H7 (cell line): ENCODE measurements around the gene ACKR3. TPM values are rescaled to one million over a fixed set of nuclear protein-coding genes. Genes with fewer than 3 reads are reported as not detected.

ENCODE experiments used
- DNase-seq: peaks from one replicate; pipeline ENCODE4 v3.0.0; 2012
- H3K27me3 ChIP-seq: 2 replicates; pipeline ENCODE4 v1.6.0; 2011; ENCODE audit warnings: mild to moderate bottlenecking, low read length; ENCODE audit not compliant: control insufficient read depth, insufficient read depth
- H3K36me3 ChIP-seq: replicated peaks from 2 replicates; pipeline ENCODE4 v1.5.1; 2011; ENCODE audit warnings: low read length; ENCODE audit not compliant: control insufficient read depth, insufficient read depth
- H3K4me3 ChIP-seq: 2 replicates; pipeline ENCODE4 v1.5.1; 2011; ENCODE audit warnings: low read depth, mild to moderate bottlenecking, control low read depth, low read length, moderate library complexity; ENCODE audit not compliant: insufficient read depth
- total RNA-seq: library from RNA; depleted of rRNA; stranded (reverse); fragments of >200 nt; shearing (Covaris generic); gene quantifications from 2 replicates; pipeline ENCODE4 v1.2.3, GENCODE V29; 2014

The ACKR3 gene
- total RNA-seq, 1 experiment from 2014 or later: 13.2 TPM

DNA sequence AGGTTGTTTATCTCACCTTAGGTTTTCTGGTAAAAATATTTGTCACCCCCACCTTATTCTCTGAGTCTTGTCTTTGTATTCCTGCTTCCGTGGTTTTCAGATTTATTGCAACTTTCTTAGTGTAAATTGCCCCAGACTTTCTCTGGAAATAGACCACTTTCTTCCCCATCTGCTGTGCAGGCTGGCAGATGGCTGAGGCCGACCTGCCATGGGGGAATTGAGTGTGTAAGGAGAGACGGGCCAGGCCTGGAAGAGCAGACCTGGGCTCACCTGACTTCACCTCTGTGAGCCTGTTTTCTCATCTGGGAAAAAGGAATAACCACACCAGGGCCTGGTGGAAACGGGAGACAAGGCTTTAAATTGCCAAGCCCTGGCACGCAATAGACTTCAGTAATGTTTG lies 44.9 kb downstream of the ACKR3 start:
- Histone ChIP-seq H3K36me3 (no peaks in the 10 kb centered on the region), H3K4me3 (no peak overlapping the region), H3K27me3 (no peaks in the 10 kb centered on the region)
- no peak for DNase-seq

DNA sequence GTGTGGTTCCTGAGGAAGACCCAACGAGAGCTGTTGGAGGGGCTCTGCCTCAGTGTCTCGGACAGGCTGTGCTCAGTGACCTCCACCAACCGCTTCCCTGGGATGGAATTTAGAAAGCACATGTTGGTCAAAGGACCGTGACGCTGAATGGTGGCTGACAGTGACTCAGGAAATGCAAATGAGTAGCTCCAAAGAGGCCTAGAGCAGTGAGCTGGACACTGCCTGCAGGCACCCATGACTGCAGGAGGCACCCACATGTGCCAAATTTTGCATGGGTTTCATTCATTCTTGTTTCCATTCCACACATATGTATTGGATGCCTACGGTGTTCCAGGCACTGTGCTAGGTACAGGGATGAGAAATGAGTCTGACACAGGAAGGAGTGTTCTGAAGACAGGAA lies 46.4 kb downstream of the ACKR3 start:
- Histone ChIP-seq H3K36me3 (no peaks in the 10 kb centered on the region), H3K27me3 (no peaks in the 10 kb centered on the region), H3K4me3 (no peak overlapping the region)
- no peak for DNase-seq

DNA sequence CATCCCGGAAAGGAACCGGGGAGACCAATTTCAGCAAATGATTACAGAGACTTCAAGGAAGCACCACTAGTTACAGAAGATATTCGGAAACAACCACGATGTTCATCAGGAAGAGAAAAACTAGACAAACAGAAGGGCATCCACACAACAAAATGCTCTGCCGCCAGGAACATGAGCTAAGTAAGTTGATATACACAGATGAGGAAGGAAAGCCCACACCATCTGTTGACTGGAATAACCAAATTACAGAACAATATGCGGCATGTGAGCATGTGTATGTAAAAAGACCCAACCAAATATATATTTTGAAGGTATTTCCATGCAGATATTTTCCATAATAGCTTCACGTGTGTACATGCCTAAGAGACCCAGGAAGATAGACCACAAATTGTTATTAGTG lies 47.0 kb downstream of the ACKR3 start:
- H3K36me3 ChIP-seq: no peaks in the 10 kb centered on the region
- H3K27me3 ChIP-seq: no peaks in the 10 kb centered on the region
- no peak for DNase-seq
- H3K4me3 ChIP-seq: no peak overlapping the region

DNA sequence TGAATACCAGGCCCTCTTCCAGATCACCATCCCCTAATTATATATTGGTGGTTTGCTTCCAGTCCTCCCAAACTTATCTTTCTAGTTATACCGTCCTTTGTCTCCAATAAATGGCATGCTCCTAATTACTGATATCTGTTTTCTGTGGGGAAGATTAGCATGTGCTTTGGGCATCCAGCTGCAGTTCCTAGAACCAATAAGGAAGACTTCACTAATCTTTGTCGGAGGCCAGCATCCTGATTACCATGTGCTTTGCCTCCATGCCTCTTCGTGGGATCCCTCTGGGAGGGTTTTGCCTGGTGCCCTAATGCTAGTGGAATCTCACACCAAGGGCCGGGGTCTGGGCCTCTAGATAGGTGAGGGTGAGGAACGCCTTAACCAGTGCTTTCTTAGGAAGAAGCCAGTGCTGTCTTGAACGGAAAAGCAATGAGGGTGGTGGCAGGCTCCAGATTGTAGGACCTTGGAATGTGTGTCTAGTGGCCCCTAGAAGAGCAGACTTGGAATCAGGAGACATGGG lies 47.7 kb downstream of the ACKR3 start:
- Histone ChIP-seq H3K27me3 (no peaks in the 10 kb centered on the region), H3K36me3 (no peaks in the 10 kb centered on the region), H3K4me3 (no peak overlapping the region)
- no peak for DNase-seq

DNA sequence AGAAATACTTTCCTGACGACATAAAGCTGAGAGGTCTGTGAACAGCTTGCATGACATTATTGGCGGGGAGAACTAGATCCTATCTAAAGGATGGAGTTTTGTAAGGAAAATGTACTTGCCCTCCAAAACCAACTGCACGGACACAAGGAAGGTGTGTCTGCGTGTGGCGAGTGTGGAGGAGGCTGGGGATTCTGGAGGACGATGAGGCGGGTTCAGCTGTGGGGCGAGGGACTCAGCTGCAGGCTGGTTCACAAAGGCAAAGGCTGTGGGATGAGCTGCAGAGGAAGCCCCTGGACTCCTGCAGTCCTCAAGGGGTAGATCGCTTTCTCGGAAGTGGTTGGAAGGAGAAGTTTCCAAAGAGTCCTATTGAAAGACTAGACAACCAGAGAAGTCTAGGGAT lies 48.2 kb downstream of the ACKR3 start:
- no peaks in the 10 kb centered on the region for H3K36me3 ChIP-seq
- no peak overlapping the region for H3K4me3 ChIP-seq
- DNase-seq: no peak
- no peaks in the 10 kb centered on the region for H3K27me3 ChIP-seq

DNA sequence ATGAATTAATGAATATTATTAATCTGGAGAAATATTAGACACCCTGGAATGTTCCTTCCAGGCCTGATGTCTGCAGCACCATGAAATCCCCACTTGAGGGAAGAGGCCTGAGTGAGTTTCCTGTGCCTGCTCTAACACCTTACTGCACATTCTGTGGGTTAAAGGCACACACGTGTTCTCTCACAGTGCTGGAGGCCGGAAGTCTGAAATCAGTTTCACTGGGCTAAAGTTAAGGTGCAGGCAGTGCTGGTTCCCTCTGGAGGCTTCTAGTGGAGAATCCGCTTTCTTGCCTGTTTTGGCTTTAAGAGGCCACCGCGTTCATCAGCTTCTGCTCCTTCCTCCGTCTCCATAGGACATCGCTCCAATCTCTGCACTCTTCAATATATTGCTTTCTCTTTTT lies 48.7 kb downstream of the ACKR3 start:
- Histone ChIP-seq H3K4me3 (no peak overlapping the region), H3K36me3 (no peaks in the 10 kb centered on the region), H3K27me3 (no peaks in the 10 kb centered on the region)
- DNase-seq: no peak

DNA sequence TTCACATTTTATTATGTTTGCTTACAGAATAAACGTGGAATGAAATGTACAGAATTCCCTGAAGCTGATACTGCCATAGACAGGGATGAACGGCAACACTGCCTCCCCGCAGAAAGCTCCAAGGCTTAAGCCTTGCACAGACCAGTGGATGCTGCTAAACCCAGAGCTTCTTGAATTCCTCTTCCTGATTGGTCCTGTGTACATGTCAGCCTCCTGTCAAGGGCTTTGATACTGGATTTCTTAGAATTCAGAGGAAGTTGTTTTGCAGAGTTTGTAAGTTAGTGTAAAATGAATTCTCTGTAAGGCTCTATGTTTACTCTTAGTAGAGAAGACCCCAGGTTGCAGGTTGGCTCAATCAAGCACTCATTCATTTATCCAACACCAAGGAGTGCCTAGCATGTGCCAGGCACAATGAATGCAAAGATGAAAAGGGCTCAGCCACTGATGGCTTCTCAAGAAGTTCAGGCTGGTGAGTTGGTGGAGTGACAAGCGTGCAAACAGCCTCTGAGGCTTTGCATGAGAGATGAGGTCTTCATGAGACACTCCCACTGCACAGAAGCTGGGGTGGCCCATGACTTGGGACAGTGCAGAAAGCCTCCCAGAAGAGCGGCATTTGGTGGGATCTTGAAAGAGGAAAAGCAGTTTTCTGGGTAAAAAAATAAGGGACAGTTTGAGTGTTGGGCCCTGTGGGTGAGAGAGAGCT lies 50.4 kb downstream of the ACKR3 start:
- no peak for DNase-seq
- Histone ChIP-seq H3K36me3 (no peaks in the 10 kb centered on the region), H3K27me3 (no peaks in the 10 kb centered on the region), H3K4me3 (no peak overlapping the region)

DNA sequence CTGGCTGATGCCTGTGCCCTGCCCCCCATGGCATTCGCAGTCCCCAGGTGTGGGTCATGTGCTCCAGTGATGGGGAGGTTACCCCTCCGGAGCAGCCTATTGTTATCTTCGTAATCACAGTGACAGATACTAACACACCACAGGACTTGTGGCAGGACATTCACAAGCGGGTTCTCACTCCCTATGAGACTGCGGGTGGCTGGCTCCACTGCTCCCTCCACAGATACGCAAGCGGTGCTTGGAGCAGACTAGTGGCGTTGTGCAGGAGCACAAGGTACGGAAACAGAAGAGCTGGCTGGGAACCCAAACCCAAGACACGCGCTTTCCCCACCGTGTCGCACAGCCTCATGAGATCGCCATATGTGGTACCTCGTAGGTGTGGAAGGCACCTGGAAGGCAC lies 52.2 kb downstream of the ACKR3 start:
- no peak overlapping the region for H3K4me3 ChIP-seq
- no peaks in the 10 kb centered on the region for H3K27me3 ChIP-seq
- H3K36me3 ChIP-seq: no peaks in the 10 kb centered on the region
- DNase-seq: peak; percentile 59

DNA sequence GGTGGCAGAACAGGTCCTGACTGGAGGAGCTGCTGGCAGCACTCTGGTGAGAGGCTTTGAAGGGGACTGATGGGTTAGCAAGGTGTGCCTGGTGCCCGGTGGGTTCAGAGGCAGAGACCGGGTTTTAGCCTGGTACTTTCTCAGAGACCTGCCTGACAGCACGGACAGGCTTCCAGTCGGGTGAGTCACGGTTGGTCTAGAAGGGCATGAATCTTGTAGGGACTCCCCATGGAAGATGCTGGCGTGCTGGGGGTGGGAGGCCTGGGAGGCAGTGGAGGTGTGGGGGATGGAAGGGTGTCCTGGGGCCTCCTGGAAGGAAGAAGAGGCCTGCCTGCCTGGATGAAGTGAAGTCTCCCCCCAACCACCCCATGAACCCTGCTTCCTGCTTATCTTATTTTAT lies 52.6 kb downstream of the ACKR3 start:
- H3K4me3 ChIP-seq: no peak overlapping the region
- no peak for DNase-seq
- no peaks in the 10 kb centered on the region for H3K27me3 ChIP-seq
- H3K36me3 ChIP-seq: no peaks in the 10 kb centered on the region

DNA sequence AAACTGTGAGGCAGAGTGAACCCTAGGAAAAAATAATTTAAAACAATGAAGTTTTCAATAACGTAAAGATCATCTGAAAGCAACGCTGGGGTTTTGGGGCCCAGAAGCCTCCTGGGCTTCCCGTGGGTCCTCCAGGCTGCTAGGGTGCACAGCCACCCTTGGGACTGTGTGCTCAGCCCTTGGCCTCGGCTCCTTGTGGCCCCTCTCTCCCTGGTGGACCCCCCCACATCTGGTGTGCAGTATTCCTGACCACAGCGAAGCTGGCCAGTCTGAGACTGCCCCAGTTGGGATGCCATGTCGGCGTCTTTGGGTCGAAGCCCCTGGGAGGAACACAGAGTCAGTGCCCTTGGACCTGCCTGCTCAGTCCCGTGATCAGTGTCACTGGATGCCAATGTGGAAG lies 53.0 kb downstream of the ACKR3 start:
- no peak for DNase-seq
- no peaks in the 10 kb centered on the region for H3K36me3 ChIP-seq
- H3K27me3 ChIP-seq: no peaks in the 10 kb centered on the region
- H3K4me3 ChIP-seq: no peak overlapping the region

DNA sequence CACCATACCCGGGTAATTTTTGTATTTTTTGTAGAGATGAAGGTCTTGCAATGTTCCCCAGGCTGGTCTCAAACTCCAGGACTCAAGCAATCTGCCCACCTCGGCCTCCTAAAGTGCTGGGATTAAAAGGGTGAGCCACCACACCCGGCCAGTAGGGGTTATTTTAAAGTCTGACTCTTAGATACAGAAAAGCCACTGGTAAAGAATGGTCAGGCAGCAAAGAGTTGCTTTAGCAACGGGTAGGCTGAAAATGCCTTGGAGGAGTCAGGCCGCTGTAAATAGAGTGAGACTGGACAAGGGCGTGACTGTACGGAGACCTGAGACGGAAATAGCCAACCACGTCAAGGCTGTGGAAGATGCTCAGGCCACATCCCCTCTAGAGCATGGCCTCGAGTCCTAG lies 54.2 kb downstream of the ACKR3 start:
- H3K27me3 ChIP-seq: no peaks in the 10 kb centered on the region
- DNase-seq: no peak
- no peaks in the 10 kb centered on the region for H3K36me3 ChIP-seq
- no peak overlapping the region for H3K4me3 ChIP-seq

DNA sequence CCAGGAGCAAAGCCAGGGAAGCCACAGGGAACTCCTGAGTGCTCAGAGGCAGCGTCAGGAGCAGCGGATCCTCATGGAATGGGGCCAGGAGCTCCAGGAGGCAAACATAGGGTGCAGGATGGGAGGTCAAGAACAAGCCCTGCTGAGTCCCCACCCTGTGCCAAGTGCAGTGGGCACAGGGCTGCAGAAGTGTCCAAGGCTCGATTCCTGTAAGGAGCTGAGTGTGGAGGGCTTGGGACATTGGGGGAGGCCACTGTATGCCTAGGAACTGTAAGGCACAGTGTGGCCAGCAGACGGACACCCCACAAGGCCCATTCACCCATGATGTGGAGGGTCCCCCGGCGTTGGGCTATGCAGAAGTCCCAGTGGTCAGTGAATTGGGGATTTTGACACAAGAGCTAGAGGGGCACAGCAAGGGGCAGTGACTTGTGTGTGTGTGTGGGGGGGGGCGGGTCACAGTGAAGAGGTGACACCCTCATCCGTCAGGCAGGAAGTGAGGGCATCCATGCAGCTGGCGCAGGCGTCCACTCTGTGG lies 55.6 kb downstream of the ACKR3 start:
- H3K36me3 ChIP-seq: no peaks in the 10 kb centered on the region
- H3K27me3 ChIP-seq: no peaks in the 10 kb centered on the region
- DNase-seq: no peak
- H3K4me3 ChIP-seq: no peak overlapping the region

DNA sequence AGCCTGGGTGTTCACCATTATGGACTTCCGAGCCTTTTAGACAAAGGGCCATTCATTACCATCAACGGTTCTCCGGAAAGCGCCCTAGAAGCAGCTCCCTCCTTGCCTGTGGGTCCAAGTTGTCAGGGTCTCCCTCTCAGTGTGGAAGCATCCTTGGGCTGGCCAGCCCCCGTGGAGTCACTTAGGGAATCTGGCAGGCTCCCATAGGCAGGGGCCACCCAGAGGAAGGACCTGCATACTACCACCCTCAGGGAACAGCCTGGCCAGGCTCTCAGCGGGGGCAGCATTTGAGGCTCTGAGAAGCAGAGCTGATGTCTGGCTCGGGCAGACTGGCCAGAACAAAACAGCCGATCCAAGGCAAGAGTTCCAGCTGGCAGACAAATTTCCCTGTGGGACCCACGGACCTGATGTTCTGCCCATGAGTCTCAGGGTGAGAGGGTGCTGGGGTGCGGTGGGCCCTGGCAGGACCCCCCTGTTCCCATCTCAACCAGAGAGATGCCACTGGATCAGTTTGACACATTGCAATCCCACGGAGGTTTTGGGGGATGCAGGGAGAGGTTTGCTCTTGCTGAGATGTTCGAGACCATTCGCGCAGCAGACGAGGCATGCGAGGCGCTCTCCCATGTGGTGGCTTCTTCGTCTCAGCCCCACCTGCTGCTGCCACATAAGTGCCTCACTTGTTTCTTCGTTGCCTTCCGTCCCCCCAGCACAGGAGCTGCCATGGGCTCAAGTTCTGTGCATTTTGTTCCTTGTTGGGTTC lies 56.9 kb downstream of the ACKR3 start:
- H3K27me3 ChIP-seq: no peaks in the 10 kb centered on the region
- no peaks in the 10 kb centered on the region for H3K36me3 ChIP-seq
- DNase-seq: no peak
- no peak overlapping the region for H3K4me3 ChIP-seq

DNA sequence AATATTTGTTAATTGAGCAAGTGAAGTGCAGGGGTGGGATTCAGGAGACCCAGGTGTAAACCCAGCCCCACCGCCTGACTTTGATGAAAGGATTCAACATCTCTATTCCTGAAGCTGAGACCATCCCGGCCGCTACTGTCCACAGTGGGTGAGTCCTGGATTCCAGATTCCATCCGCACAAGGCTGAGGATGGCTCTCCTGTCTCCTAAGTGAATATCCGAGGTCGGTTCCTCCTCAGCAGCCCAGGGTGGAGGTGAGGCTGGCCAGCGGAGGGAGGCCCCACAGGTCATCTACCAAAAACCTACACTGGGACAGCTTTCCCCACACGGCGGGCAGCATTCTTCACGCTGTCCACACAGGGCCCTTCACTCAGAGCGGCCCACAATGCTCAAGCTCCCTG lies 57.6 kb downstream of the ACKR3 start:
- Histone ChIP-seq H3K36me3 (no peaks in the 10 kb centered on the region), H3K27me3 (no peaks in the 10 kb centered on the region), H3K4me3 (no peak overlapping the region)
- DNase-seq: no peak

DNA sequence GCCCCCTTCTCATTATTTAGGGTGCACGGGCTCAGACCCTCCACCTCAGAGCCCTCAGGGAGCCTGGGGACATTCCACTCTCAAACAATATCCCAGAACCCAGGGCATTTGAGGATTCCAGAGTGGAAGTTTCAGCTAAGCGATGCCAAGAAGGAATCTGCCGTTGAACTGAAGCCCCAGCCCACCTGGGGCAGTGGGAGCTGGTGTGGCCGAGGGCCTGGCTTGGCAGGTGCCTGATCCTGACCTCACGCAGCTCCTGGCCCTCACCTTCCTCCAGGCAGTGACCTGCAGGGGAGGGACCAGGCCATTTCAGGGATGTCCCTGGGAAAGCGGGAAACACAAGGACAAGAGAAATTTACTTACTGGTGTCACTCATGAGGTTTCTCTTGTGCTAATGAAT lies 58.2 kb downstream of the ACKR3 start:
- DNase-seq: no peak
- H3K27me3 ChIP-seq: no peaks in the 10 kb centered on the region
- H3K4me3 ChIP-seq: no peak overlapping the region
- H3K36me3 ChIP-seq: no peaks in the 10 kb centered on the region
